ENCODE measurements around the gene SETD7. TPM values are rescaled to one million over a fixed set of nuclear protein-coding genes. Genes with fewer than 3 reads are reported as not detected.

The SETD7 gene
- total RNA-seq, 6 experiments from 2014 or later = 61.5 to 86.6 (median 67.9) TPM

GRCh38 chr4:139501117-139501516 lies 54.9 kb downstream of the SETD7 start:
- no peak overlapping the region for H3K27ac Mint-ChIP-seq

GRCh38 chr4:139499186-139499585 lies 56.8 kb downstream of the SETD7 start:
- Mint-ChIP-seq H3K4me3 (no peak overlapping the region), H3K4me1 (ENCODE audit: low read depth) (peaks cover 15% of the 10 kb centered on the region), H3K36me3 (ENCODE audit: low read depth) (peaks cover 6% of the 10 kb centered on the region; the same call in 1 of the 2 replicates), H3K9me3 (no peaks in the 10 kb centered on the region), H3K27ac (no peak overlapping the region), H3K27me3 (ENCODE audit: insufficient read depth) (no peaks in the 10 kb centered on the region; the same call in 1 of the 2 replicates)
- no peak for DNase-seq
- TF ChIP-seq CTCF (IDR thresholded peaks at IDR 0.05) = no peak

More at GRCh38 chr4:139501117-139501516, 54.9 kb downstream of the SETD7 start:
- Mint-ChIP-seq H3K36me3 (ENCODE audit: low read depth) (peaks cover 15% of the 10 kb centered on the region; the same call in 1 of the 2 replicates), H3K9me3 (no peaks in the 10 kb centered on the region), H3K27me3 (ENCODE audit: insufficient read depth) (peaks cover 2% of the 10 kb centered on the region; the same call in 1 of the 2 replicates), H3K4me1 (ENCODE audit: low read depth) (peaks cover 15% of the 10 kb centered on the region), H3K4me3 (no peak overlapping the region)
- TF ChIP-seq CTCF (IDR thresholded peaks at IDR 0.05) = no peak
- DNase-seq = no peak

GRCh38 chr4:139493176-139493575 lies 62.8 kb downstream of the SETD7 start:
- Mint-ChIP-seq H3K4me3 (no peak overlapping the region), H3K27me3 (ENCODE audit: insufficient read depth) (no peaks in the 10 kb centered on the region), H3K4me1 (ENCODE audit: low read depth) (peaks cover 6% of the 10 kb centered on the region), H3K36me3 (ENCODE audit: low read depth) (no peaks in the 10 kb centered on the region), H3K27ac (no peak overlapping the region), H3K9me3 (no peaks in the 10 kb centered on the region)
- no peak for DNase-seq
- no peak for TF ChIP-seq CTCF (IDR thresholded peaks at IDR 0.05)

- Mint-ChIP-seq H3K36me3 (ENCODE audit: low read depth) (no peaks in the 10 kb centered on the region), H3K27me3 (ENCODE audit: insufficient read depth) (no peaks in the 10 kb centered on the region; the same call in 1 of the 2 replicates), H3K27ac (no peak overlapping the region), H3K9me3 (no peaks in the 10 kb centered on the region), H3K4me3 (no peak overlapping the region), H3K4me1 (ENCODE audit: low read depth) (peaks cover 10% of the 10 kb centered on the region)
- no peak for TF ChIP-seq CTCF (IDR thresholded peaks at IDR 0.05)
- no peak for DNase-seq
Observed at GRCh38 chr4:139492429-139492828, 63.6 kb downstream of the SETD7 start.

GRCh38 chr4:139489638-139490037 lies 66.4 kb downstream of the SETD7 start:
- no peak overlapping the region for H3K27ac Mint-ChIP-seq
- no peak for DNase-seq
- H3K9me3 Mint-ChIP-seq = no peaks in the 10 kb centered on the region
- no peaks in the 10 kb centered on the region; the same call in 1 of the 2 replicates for H3K27me3 Mint-ChIP-seq (ENCODE audit: insufficient read depth)
- peaks cover 19% of the 10 kb centered on the region for H3K4me1 Mint-ChIP-seq (ENCODE audit: low read depth)
- no peak for TF ChIP-seq CTCF (IDR thresholded peaks at IDR 0.05)
- H3K4me3 Mint-ChIP-seq = no peak overlapping the region
- H3K36me3 Mint-ChIP-seq (ENCODE audit: low read depth) = no peaks in the 10 kb centered on the region

GRCh38 chr4:139488442-139488841 lies 67.6 kb downstream of the SETD7 start:
- Mint-ChIP-seq H3K27me3 (ENCODE audit: insufficient read depth) (no peaks in the 10 kb centered on the region; the same call in 1 of the 2 replicates), H3K36me3 (ENCODE audit: low read depth) (no peaks in the 10 kb centered on the region)

More at GRCh38 chr4:139488442-139488841, 67.6 kb downstream of the SETD7 start:
- no peak for TF ChIP-seq CTCF (IDR thresholded peaks at IDR 0.05)
- no peak overlapping the region for H3K27ac Mint-ChIP-seq
- DNase-seq = no peak
- no peaks in the 10 kb centered on the region for H3K9me3 Mint-ChIP-seq
- peaks cover 19% of the 10 kb centered on the region for H3K4me1 Mint-ChIP-seq (ENCODE audit: low read depth)
- H3K4me3 Mint-ChIP-seq = no peak overlapping the region
